GM23248 (cell line): ENCODE data around the gene PIP5K1B.

Experiments used
- EZH2 ChIP-seq: fragments of 200-600 bp; sonication (generic); IDR thresholded peaks from 2 replicates; pipeline ENCODE4 v1.6.1; 2018; ENCODE audit warnings: antibody characterized with exemption, mild to moderate bottlenecking; ENCODE audit not compliant: insufficient read depth, poor library complexity, severe bottlenecking
- EZH2phosphoT487 ChIP-seq: fragments of 200-600 bp; sonication (generic); IDR thresholded peaks from 2 replicates; pipeline ENCODE4 v1.6.1; 2018; ENCODE audit warnings: antibody characterized with exemption, moderate library complexity, mild to moderate bottlenecking, low read depth; ENCODE audit not compliant: insufficient read depth

DNA sequence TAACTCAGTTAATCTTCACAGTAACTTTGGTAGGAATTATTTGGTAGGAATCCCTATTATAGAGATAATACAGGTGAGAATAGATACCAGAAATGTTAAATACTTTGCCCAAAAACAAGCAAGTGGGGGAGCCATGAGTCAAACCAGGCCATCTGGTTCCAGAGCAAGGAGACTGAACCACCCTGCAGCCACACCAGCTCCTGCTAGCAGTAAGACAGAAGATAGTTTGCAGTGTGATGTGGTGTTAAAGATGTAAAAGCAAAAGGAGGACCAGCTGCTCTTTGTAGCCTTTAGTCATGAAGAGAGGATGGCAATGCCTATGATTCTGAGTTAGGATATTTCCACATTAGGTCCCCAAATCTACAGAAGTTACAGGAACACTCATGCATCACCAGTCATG lies 207.5 kb downstream of the PIP5K1B start:
- no peak for TF ChIP-seq EZH2phosphoT487
- TF ChIP-seq EZH2: no peak
